Neural cell (in vitro differentiated cells): Measurements from ENCODE around the gene MYO10.

Source experiments
- EP300 ChIP-seq: fragments of 450-650 bp; conservative IDR thresholded peaks from 2 replicates; pipeline ENCODE4 v1.6.1; 2014; ENCODE audit warnings: antibody characterized with exemption, mild to moderate bottlenecking, moderate library complexity; ENCODE audit not compliant: poor library complexity, severe bottlenecking
- EZH2 ChIP-seq: fragments of 200-600, 300-800 bp; shearing (Covaris generic), sonication (generic); IDR thresholded peaks from 2 replicates; pipeline ENCODE4 v1.6.1; 2014; ENCODE audit warnings: antibody characterized with exemption, low read length, borderline replicate concordance, mild to moderate bottlenecking; ENCODE audit not compliant: insufficient read depth, poor library complexity, severe bottlenecking
- POLR2AphosphoS5 ChIP-seq: IDR thresholded peaks from 2 replicates; pipeline ENCODE4 v1.6.1; 2012
- RAD21 ChIP-seq: fragments of 450-650 bp; conservative IDR thresholded peaks from 2 replicates; pipeline ENCODE4 v1.6.1; 2014; ENCODE audit warnings: antibody characterized with exemption, mild to moderate bottlenecking, moderate library complexity
- SMC3 ChIP-seq: fragments of 450-650 bp; conservative IDR thresholded peaks from 2 replicates; pipeline ENCODE4 v1.6.1; 2014; ENCODE audit warnings: antibody characterized with exemption, mild to moderate bottlenecking, moderate library complexity; ENCODE audit not compliant: poor library complexity
- TAF1 ChIP-seq: IDR thresholded peaks from 2 replicates; pipeline ENCODE4 v1.6.1; 2012; ENCODE audit warnings: low read depth
- TF ChIP-seq, protein P1 (sequence below): fragments of 450-650 bp; IDR thresholded peaks from 2 replicates; pipeline ENCODE4 v1.5.1; 2014; ENCODE audit warnings: antibody characterized with exemption, mild to moderate bottlenecking, moderate library complexity; ENCODE audit not compliant: poor library complexity, severe bottlenecking
- TF ChIP-seq, protein P2 (sequence below): IDR thresholded peaks from 2 replicates; pipeline ENCODE4 v1.6.1; 2012; ENCODE audit warnings: borderline replicate concordance

DNA sequence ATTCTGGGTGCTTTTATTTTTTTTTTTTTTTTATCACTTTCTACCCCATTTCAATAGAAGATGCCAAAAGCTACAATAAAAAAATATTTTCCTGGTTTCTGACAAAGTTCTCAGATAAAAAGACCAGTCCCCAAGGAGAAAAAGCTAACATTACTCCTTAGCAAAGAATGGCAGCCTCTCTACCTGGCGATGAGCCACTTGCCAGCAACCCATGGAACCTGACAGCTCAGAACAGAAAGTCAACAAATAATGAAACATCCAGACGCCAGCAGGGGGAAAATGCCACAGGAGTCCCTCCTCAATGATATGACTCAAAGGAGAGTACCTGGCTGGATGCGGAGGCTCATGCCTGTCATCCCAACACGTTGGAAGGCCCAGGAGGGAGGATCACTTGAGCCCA, 123.2 kb downstream of the MYO10 start:
- TF ChIP-seq, protein P1, sequence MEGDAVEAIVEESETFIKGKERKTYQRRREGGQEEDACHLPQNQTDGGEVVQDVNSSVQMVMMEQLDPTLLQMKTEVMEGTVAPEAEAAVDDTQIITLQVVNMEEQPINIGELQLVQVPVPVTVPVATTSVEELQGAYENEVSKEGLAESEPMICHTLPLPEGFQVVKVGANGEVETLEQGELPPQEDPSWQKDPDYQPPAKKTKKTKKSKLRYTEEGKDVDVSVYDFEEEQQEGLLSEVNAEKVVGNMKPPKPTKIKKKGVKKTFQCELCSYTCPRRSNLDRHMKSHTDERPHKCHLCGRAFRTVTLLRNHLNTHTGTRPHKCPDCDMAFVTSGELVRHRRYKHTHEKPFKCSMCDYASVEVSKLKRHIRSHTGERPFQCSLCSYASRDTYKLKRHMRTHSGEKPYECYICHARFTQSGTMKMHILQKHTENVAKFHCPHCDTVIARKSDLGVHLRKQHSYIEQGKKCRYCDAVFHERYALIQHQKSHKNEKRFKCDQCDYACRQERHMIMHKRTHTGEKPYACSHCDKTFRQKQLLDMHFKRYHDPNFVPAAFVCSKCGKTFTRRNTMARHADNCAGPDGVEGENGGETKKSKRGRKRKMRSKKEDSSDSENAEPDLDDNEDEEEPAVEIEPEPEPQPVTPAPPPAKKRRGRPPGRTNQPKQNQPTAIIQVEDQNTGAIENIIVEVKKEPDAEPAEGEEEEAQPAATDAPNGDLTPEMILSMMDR, result no peak
- no peak for TF ChIP-seq SMC3
- TF ChIP-seq EZH2, result no peak
- no peak for TF ChIP-seq TAF1
- TF ChIP-seq POLR2AphosphoS5, result no peak
- TF ChIP-seq, protein P2, sequence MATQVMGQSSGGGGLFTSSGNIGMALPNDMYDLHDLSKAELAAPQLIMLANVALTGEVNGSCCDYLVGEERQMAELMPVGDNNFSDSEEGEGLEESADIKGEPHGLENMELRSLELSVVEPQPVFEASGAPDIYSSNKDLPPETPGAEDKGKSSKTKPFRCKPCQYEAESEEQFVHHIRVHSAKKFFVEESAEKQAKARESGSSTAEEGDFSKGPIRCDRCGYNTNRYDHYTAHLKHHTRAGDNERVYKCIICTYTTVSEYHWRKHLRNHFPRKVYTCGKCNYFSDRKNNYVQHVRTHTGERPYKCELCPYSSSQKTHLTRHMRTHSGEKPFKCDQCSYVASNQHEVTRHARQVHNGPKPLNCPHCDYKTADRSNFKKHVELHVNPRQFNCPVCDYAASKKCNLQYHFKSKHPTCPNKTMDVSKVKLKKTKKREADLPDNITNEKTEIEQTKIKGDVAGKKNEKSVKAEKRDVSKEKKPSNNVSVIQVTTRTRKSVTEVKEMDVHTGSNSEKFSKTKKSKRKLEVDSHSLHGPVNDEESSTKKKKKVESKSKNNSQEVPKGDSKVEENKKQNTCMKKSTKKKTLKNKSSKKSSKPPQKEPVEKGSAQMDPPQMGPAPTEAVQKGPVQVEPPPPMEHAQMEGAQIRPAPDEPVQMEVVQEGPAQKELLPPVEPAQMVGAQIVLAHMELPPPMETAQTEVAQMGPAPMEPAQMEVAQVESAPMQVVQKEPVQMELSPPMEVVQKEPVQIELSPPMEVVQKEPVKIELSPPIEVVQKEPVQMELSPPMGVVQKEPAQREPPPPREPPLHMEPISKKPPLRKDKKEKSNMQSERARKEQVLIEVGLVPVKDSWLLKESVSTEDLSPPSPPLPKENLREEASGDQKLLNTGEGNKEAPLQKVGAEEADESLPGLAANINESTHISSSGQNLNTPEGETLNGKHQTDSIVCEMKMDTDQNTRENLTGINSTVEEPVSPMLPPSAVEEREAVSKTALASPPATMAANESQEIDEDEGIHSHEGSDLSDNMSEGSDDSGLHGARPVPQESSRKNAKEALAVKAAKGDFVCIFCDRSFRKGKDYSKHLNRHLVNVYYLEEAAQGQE, result no peak
- TF ChIP-seq RAD21, result no peak
- no peak for TF ChIP-seq EP300
